ENCODE data around the gene MCUB.

The MCUB gene

DNA sequence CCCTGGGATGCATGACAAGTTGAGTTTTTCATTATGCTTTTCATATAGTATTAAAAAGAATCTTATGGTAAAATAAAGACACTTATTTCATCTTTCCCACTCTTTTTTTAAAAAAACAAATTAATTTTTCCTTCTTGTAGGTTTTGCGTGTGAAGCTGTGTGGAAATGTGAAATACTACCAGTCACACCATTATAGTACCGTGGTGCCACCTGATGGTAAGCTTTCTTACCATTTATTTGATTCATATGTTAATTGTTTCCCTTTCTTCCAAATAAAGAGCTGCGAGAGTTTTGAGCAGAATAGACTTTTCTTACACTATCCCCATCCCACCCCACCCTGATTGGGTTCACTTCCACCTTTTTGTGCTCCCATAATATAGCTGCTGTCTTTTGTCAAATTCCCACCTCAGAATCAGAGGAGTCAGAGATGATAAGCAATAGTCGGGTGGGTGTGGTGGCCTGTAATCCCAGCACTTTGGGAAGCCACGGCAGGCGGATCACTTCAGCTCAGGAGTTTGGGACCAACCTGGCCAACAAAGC is 98.9 kb downstream of the MCUB start (continued):
- TF ChIP-seq ZBTB7A (tag by site-specific recombination; IDR thresholded peaks at IDR 0.05; ENCODE audit: low read depth) (no peak), ZNF518A (tag by site-specific recombination; conservative IDR thresholded peaks at IDR 0.05; ENCODE audit: low read depth) (no peak), ZSCAN23 (tag by site-specific recombination; IDR thresholded peaks at IDR 0.05) (no peak)

GRCh38 chr4:109662116-109662515 is 102.1 kb downstream of the MCUB start:
- TF ChIP-seq ZNF175 (tag by site-specific recombination; IDR thresholded peaks at IDR 0.05): no peak
- TF ChIP-seq ZNF350 (tag by site-specific recombination; IDR thresholded peaks at IDR 0.05): no peak
- no peak for TF ChIP-seq TRIM28 (IDR thresholded peaks at IDR 0.05; ENCODE audit: borderline replicate concordance, low read length)
- no peak for TF ChIP-seq ZBTB8A (tag by site-specific recombination; IDR thresholded peaks at IDR 0.05)
- TF ChIP-seq, protein P1, sequence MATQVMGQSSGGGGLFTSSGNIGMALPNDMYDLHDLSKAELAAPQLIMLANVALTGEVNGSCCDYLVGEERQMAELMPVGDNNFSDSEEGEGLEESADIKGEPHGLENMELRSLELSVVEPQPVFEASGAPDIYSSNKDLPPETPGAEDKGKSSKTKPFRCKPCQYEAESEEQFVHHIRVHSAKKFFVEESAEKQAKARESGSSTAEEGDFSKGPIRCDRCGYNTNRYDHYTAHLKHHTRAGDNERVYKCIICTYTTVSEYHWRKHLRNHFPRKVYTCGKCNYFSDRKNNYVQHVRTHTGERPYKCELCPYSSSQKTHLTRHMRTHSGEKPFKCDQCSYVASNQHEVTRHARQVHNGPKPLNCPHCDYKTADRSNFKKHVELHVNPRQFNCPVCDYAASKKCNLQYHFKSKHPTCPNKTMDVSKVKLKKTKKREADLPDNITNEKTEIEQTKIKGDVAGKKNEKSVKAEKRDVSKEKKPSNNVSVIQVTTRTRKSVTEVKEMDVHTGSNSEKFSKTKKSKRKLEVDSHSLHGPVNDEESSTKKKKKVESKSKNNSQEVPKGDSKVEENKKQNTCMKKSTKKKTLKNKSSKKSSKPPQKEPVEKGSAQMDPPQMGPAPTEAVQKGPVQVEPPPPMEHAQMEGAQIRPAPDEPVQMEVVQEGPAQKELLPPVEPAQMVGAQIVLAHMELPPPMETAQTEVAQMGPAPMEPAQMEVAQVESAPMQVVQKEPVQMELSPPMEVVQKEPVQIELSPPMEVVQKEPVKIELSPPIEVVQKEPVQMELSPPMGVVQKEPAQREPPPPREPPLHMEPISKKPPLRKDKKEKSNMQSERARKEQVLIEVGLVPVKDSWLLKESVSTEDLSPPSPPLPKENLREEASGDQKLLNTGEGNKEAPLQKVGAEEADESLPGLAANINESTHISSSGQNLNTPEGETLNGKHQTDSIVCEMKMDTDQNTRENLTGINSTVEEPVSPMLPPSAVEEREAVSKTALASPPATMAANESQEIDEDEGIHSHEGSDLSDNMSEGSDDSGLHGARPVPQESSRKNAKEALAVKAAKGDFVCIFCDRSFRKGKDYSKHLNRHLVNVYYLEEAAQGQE (tag by site-specific recombination; IDR thresholded peaks at IDR 0.05): no peak
- Histone ChIP-seq H3K4me3 (ENCODE audit: low read depth, low read length) (no peak overlapping the region), H3K4me1 (ENCODE audit: control insufficient read depth, insufficient read depth, low read length) (no peaks in the 10 kb centered on the region), H3K9me3 (ENCODE audit: control insufficient read depth, insufficient read depth, low read depth, low read length) (no peaks in the 10 kb centered on the region), H3K27ac (ENCODE audit: extremely low read depth, low read depth, low read length) (no peak overlapping the region), H3K36me3 (ENCODE audit: control insufficient read depth in 2 of 2, insufficient read depth in 1 of 2, low read length in 2 of 2) (peaks cover 0 to 3% of the 10 kb centered on the region in 2 experiments; a peak in 2 of 3 replicates)
- ChIA-PET POLR2A (no interaction called here), CTCF (no interaction called here)

- Histone ChIP-seq H3K4me3 (ENCODE audit: low read depth, low read length) (no peak overlapping the region), H3K4me1 (ENCODE audit: control insufficient read depth, insufficient read depth, low read length) (no peaks in the 10 kb centered on the region), H3K9me3 (ENCODE audit: control insufficient read depth, insufficient read depth, low read depth, low read length) (no peaks in the 10 kb centered on the region), H3K27ac (ENCODE audit: extremely low read depth, low read depth, low read length) (no peak overlapping the region), H3K36me3 (ENCODE audit: control insufficient read depth in 2 of 2, insufficient read depth in 1 of 2, low read length in 2 of 2) (peaks cover 0 to 3% of the 10 kb centered on the region in 2 experiments; a peak in 2 of 3 replicates)
- TF ChIP-seq ZNF146 (tag by site-specific recombination; IDR thresholded peaks at IDR 0.05) (no peak), ZNF600 (tag by site-specific recombination; IDR thresholded peaks at IDR 0.05) (no peak), ZNF488 (tag by site-specific recombination; IDR thresholded peaks at IDR 0.05) (no peak), ZXDB (tag by site-specific recombination; IDR thresholded peaks at IDR 0.05) (no peak)
- TF ChIP-seq, protein P1 (tag by site-specific recombination; IDR thresholded peaks at IDR 0.05): no peak
- TF ChIP-seq, protein P2, sequence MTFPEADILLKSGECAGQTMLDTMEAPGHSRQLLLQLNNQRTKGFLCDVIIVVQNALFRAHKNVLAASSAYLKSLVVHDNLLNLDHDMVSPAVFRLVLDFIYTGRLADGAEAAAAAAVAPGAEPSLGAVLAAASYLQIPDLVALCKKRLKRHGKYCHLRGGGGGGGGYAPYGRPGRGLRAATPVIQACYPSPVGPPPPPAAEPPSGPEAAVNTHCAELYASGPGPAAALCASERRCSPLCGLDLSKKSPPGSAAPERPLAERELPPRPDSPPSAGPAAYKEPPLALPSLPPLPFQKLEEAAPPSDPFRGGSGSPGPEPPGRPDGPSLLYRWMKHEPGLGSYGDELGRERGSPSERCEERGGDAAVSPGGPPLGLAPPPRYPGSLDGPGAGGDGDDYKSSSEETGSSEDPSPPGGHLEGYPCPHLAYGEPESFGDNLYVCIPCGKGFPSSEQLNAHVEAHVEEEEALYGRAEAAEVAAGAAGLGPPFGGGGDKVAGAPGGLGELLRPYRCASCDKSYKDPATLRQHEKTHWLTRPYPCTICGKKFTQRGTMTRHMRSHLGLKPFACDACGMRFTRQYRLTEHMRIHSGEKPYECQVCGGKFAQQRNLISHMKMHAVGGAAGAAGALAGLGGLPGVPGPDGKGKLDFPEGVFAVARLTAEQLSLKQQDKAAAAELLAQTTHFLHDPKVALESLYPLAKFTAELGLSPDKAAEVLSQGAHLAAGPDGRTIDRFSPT (tag by site-specific recombination; IDR thresholded peaks at IDR 0.05): no peak
- TF ChIP-seq, protein P3, sequence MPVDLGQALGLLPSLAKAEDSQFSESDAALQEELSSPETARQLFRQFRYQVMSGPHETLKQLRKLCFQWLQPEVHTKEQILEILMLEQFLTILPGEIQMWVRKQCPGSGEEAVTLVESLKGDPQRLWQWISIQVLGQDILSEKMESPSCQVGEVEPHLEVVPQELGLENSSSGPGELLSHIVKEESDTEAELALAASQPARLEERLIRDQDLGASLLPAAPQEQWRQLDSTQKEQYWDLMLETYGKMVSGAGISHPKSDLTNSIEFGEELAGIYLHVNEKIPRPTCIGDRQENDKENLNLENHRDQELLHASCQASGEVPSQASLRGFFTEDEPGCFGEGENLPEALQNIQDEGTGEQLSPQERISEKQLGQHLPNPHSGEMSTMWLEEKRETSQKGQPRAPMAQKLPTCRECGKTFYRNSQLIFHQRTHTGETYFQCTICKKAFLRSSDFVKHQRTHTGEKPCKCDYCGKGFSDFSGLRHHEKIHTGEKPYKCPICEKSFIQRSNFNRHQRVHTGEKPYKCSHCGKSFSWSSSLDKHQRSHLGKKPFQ (tag by site-specific recombination; IDR thresholded peaks at IDR 0.05): no peak
- ChIA-PET POLR2A (no interaction called here), CTCF (no interaction called here)
Observed at GRCh38 chr4:109662771-109663170, 102.7 kb downstream of the MCUB start.
